Measurements from ENCODE around the gene EEF1G. TPM values are rescaled to one million over a fixed set of nuclear protein-coding genes. Genes with fewer than 3 reads are reported as not detected.
A peak's percentile ranks its signal among the peaks of the same experiment; 100 is the strongest.

The EEF1G gene
- total RNA-seq, 1 experiment from 2014 or later = 2,008 TPM

DNA sequence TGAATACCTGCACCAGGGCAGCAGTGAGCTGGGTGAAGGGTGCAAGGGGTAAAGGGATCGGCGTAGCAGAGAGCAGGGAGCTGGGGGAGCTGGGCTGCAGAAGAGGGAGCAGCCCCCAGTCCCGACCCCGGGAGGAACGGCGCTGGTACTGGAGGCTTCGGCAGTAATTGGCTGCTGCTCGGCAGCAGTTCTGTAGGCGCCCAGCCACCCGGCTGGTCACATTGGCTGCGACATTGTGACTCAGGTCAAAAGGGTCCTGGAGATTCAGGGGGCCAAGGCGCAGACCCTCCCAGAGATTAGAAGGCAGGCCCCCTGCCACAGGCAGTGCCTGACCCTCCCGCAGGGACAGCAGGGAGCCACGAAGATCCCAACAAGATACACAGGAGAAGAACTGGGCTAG lies 2.1 kb upstream of the EEF1G start:
- Histone ChIP-seq H3F3A (ENCODE audit: insufficient read depth, low read depth) (peaks cover 68% of the 10 kb centered on the region), H3K9me2 (ENCODE audit: insufficient read depth) (no peaks in the 10 kb centered on the region), H3K4me1 (replicated peaks; ENCODE audit: insufficient read depth) (peaks cover 42% of the 10 kb centered on the region), H3K27ac (no peak overlapping the region), H2AFZ (no peak overlapping the region), H4K20me1 (ENCODE audit: insufficient read depth) (peaks cover 21% of the 10 kb centered on the region), H3K36me3 (ENCODE audit: low read depth) (peaks cover 21% of the 10 kb centered on the region), H3K4me2 (peak overlapping the region; percentile 100), H3K27me3 (ENCODE audit: insufficient read depth, low read depth) (no peaks in the 10 kb centered on the region), H3K9me3 (ENCODE audit: insufficient read depth, low read depth) (no peaks in the 10 kb centered on the region), H3K79me2 (ENCODE audit: low read depth) (peaks cover 45% of the 10 kb centered on the region), H3K4me3 (no peak overlapping the region)
- DNase-seq = no peak
- ChIA-PET CTCF (no interaction called here), POLR2A (ENCODE audit: unreplicated experiment) (no interaction called here)
- BruUV-seq (replicated peaks) = no TSS peak
- TF ChIP-seq EZH2 (IDR thresholded peaks at IDR 0.05; ENCODE audit: low read depth) = no peak
- TF ChIP-seq, protein P1, sequence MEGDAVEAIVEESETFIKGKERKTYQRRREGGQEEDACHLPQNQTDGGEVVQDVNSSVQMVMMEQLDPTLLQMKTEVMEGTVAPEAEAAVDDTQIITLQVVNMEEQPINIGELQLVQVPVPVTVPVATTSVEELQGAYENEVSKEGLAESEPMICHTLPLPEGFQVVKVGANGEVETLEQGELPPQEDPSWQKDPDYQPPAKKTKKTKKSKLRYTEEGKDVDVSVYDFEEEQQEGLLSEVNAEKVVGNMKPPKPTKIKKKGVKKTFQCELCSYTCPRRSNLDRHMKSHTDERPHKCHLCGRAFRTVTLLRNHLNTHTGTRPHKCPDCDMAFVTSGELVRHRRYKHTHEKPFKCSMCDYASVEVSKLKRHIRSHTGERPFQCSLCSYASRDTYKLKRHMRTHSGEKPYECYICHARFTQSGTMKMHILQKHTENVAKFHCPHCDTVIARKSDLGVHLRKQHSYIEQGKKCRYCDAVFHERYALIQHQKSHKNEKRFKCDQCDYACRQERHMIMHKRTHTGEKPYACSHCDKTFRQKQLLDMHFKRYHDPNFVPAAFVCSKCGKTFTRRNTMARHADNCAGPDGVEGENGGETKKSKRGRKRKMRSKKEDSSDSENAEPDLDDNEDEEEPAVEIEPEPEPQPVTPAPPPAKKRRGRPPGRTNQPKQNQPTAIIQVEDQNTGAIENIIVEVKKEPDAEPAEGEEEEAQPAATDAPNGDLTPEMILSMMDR (conservative IDR thresholded peaks at IDR 0.05) = no peak
- intact Hi-C loops (cut with micrococcal nuclease; ENCODE audit: unreplicated experiment) = no loop called here

DNA sequence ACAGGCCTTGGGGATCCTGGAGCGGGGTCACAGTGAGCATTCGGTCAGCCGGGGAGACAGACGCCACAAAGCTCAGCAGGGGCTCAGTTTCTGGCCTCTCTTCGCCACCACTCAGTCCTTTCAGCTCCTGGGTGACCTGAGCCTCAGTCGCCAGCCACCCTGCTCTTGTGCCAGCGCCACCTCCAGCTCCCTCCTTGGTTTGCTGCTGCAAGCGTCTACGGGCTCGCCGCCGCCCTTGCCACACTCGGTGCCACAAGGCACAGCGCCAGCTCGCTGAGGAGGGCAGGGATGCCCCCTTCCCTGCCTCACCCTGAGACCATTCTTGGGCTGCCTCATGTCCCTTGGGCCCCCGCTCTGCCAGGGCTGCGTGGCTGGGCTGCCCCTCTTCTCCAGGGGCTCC lies 1.5 kb upstream of the EEF1G start:
- Histone ChIP-seq H3K4me2 (peak overlapping the region; percentile 100), H3K36me3 (ENCODE audit: low read depth) (peaks cover 28% of the 10 kb centered on the region), H3K27ac (no peak overlapping the region), H3K27me3 (ENCODE audit: insufficient read depth, low read depth) (no peaks in the 10 kb centered on the region), H3K9me3 (ENCODE audit: insufficient read depth, low read depth) (no peaks in the 10 kb centered on the region), H3K4me1 (replicated peaks; ENCODE audit: insufficient read depth) (peaks cover 49% of the 10 kb centered on the region), H2AFZ (no peak overlapping the region), H3K79me2 (ENCODE audit: low read depth) (peaks cover 52% of the 10 kb centered on the region), H3K9me2 (ENCODE audit: insufficient read depth) (no peaks in the 10 kb centered on the region), H3K4me3 (peak overlapping the region; percentile 84), H3F3A (ENCODE audit: insufficient read depth, low read depth) (peaks cover 68% of the 10 kb centered on the region), H4K20me1 (ENCODE audit: insufficient read depth) (peaks cover 28% of the 10 kb centered on the region)
- TF ChIP-seq EZH2 (IDR thresholded peaks at IDR 0.05; ENCODE audit: low read depth) = no peak
- TF ChIP-seq, protein P1 (conservative IDR thresholded peaks at IDR 0.05) = no peak
- BruUV-seq (replicated peaks) = no TSS peak
- CTCF ChIA-PET = no interaction called here
- POLR2A ChIA-PET (ENCODE audit: unreplicated experiment) = no interaction called here
- DNase-seq = no peak
- intact Hi-C loops (cut with micrococcal nuclease; ENCODE audit: unreplicated experiment) = no loop called here

DNA sequence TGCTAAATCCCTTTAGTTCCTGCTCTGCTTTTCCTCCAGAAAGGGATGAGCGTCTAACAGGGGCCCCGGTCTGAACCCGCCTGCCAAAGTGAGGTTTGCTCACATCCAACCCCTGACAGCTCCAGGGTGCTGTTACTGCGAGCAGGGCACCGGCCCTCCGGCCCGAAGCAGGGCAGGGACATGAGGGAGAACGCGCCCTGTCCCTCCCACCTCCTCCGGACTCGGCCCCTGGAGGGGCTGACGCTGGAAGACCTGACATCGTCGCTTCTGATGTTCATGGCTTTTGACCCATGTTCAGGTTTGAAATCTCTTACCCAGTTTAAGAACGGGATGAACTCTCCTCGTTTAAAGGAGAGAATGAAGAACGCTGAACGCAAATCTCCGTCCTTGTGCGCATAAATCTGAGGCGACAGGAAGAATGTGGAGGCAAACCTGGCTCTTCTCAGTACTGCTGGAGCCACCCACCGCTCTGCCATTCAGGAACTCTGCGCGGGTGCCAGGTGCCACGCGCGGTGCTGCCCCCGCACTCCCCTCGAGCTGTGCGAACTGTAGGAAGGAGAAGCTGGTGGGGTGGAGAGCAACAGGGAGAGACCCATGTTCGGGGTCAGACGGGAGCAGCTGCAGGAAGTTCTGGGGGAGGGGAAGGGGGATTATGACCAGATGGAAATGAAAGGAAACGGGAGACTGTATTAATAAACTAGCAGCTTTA lies 826 bp upstream of the EEF1G start:
- TF ChIP-seq, protein P1 (conservative IDR thresholded peaks at IDR 0.05) = no peak
- no peak for TF ChIP-seq EZH2 (IDR thresholded peaks at IDR 0.05; ENCODE audit: low read depth)
- POLR2A ChIA-PET (ENCODE audit: unreplicated experiment) = interaction anchor here (0.5 to 1.2 kb wide), 16 partner anchors 14 to 312 kb away, joined by 3 to 21 read pairs (median 6); partner anchors contain the start of genes AHNAK, C11orf98, CSKMT and HNRNPUL2
- peaks cover 34% of the 10 kb centered on the region for H3K36me3 ChIP-seq (ENCODE audit: low read depth)

More for the DNA sequence above, 826 bp upstream of the EEF1G start:
- DNase-seq = no peak
- no peaks in the 10 kb centered on the region for H3K9me3 ChIP-seq (ENCODE audit: insufficient read depth, low read depth)
- H3K27ac ChIP-seq = peak overlapping the region; percentile 62
- intact Hi-C loops (cut with micrococcal nuclease; ENCODE audit: unreplicated experiment) = loop anchor here (5.0 kb wide), 1 partner anchor 38 kb away; the partner anchor contains the start of genes EML3 and ROM1
- H3K79me2 ChIP-seq (ENCODE audit: low read depth) = peaks cover 58% of the 10 kb centered on the region
- peak overlapping the region; percentile 96 for H2AFZ ChIP-seq
- peaks cover 50% of the 10 kb centered on the region for H3K4me1 ChIP-seq (replicated peaks; ENCODE audit: insufficient read depth)
- no peaks in the 10 kb centered on the region for H3K27me3 ChIP-seq (ENCODE audit: insufficient read depth, low read depth)
- no peaks in the 10 kb centered on the region for H3K9me2 ChIP-seq (ENCODE audit: insufficient read depth)
- TSS peak; percentile 92 for BruUV-seq (replicated peaks)
- peak overlapping the region; percentile 84 for H3K4me3 ChIP-seq
- peak overlapping the region; percentile 100 for H3K4me2 ChIP-seq
- H4K20me1 ChIP-seq (ENCODE audit: insufficient read depth) = peaks cover 34% of the 10 kb centered on the region
- H3F3A ChIP-seq (ENCODE audit: insufficient read depth, low read depth) = peaks cover 67% of the 10 kb centered on the region
- CTCF ChIA-PET = interaction anchor here (0.8 to 1.0 kb wide), 7 partner anchors 10 to 180 kb away, joined by 3 to 9 read pairs (median 3); partner anchors contain the start of gene TUT1
